ENCODE data around the gene GP1BB.
A peak's percentile ranks its signal among the peaks of the same experiment; 100 is the strongest.

The GP1BB gene

DNA sequence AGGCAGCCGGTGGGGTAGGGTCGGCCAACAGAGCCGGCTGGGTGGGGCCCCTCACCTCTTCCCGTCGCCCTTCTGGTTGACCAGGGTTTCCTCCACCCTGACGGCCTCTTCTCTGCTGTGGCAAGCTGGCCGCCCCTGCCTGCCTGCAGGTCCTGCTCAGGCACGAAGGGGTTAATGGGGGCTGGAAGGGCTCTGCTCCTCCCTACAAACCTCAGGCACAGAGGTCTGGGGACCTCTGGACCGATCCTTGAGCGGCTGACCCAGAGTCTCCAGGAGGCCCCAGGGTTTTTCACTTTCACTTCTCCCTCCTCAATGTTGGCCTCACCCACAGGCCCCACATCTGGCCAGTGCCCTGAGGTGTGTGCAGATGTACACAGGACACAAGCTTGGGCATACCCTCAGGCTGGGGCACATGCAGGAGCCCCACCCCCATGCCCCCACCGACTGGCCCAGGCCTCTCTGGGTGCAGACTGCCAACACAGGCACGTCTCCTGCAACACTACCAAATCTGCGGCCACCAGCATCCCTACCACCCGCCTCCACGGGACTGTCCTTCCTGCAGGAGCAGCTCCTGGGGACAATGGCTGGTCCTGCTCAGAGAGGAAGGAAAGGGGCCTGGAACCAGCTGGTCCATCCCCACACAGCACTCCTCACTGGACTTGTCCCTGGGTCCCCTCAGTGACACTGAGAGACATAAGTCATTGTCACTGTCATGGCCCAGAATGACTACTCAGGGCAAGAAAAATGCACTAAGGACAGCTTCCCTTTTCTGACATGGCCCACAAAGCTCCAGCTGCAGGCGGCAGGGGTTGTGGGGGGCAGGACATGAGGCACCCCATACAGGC, 34.0 kb downstream of the GP1BB start:
- DNase-seq: no peak

GRCh38 chr22:19757985-19758895, 34.9 kb downstream of the GP1BB start:
- DNase-seq: no peak

DNA sequence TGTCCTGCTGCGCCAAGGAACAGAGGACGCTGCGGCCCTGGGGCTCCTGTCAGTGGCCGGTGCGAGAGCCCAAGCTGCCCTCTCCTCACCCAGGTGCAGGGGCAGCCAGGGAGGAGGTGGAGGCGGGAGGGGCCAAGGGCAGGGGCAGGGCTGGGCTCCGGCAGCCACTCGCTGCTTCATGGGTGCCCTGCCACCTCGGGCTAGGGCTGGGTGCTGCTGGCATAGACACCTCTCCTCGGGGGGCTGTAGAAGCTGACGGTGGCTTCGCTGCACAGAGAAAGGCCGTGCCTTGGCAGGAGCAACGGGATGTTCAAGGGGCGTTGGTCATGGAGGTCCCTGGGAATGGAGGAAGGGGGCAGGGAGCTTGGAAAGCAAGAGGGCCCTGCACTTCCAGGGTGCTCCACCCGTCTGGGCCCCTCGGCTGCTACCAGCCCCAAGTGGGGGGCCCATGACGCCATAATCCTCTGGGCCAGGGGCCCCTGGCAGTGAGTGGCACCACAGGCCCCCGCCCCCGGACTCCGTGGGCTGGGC, 35.6 kb downstream of the GP1BB start:
- no peak for DNase-seq

DNA sequence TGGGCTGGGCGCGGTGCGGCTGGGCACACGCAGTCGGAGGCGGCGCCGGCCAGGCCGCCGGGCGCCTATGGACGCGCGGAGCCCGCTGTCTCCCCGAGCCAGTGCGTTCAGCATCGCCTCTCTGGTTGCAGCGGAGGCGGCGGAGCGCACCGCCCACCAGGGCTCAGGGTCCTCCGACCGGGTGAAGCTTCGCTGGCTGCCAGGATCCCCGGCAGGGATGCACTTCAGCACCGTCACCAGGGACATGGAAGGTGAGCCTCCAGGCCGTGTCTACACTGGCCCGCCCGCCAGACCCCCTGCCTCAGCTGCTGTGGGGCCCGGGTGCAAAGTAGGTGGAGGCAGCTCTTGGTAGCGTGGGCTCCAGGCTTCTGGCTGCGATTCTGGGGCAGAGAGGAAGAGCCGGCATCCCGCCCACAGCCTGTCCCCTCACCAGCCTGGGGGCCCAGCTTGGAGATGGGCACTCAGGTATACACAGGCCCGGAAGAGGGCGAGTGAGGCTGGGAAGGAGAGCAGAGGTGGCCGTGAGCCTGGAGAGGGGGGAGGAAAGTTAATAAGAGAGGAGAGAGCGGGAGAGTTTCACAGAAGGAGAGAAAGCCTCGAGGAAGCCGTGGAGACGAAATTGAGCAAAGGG, 36.2 kb downstream of the GP1BB start:
- no peak for DNase-seq

- DNase-seq: no peak
Observed at GRCh38 chr22:19760058-19760950, 37.0 kb downstream of the GP1BB start, which contains the start of gene TBX1. Gene TBX1 (plus strand): TSS chr22:19760778. CDS start chr22:19760844, 66 bp downstream.

DNA sequence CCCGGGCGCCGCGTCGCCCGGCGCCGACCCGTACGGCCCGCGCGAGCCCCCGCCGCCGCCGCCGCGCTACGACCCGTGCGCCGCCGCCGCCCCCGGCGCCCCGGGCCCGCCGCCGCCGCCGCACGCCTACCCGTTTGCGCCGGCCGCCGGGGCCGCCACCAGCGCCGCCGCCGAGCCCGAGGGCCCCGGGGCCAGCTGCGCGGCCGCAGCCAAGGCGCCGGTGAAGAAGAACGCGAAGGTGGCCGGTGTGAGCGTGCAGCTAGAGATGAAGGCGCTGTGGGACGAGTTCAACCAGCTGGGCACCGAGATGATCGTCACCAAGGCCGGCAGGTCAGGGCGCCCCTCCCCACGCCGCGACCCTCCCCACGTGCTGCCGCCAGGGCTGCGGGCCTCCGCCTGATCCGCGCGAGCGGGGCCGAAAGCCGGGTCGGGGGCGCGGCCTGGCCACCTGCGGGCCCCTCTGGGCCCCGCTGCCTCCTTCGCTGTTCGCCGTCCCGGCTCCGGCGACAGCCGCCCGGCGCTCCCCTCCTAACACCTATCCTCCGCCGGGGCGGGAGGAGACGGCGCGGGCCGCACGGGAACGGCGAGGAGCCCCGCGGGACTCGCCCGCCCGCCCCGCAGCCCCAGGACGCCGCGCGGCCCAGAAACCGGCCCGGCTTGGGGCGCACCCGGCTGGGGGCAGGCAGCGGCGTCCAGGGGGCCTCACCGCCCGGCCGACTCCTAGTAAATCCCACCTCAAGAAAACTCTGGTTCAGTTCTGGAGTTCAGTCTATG, 37.8 kb downstream of the GP1BB start:
- DNase-seq: no peak

GRCh38 chr22:19761725-19762567, 38.6 kb downstream of the GP1BB start:
- DNase-seq: no peak

GRCh38 chr22:19762568-19763457, 39.5 kb downstream of the GP1BB start:
- no peak for DNase-seq

DNA sequence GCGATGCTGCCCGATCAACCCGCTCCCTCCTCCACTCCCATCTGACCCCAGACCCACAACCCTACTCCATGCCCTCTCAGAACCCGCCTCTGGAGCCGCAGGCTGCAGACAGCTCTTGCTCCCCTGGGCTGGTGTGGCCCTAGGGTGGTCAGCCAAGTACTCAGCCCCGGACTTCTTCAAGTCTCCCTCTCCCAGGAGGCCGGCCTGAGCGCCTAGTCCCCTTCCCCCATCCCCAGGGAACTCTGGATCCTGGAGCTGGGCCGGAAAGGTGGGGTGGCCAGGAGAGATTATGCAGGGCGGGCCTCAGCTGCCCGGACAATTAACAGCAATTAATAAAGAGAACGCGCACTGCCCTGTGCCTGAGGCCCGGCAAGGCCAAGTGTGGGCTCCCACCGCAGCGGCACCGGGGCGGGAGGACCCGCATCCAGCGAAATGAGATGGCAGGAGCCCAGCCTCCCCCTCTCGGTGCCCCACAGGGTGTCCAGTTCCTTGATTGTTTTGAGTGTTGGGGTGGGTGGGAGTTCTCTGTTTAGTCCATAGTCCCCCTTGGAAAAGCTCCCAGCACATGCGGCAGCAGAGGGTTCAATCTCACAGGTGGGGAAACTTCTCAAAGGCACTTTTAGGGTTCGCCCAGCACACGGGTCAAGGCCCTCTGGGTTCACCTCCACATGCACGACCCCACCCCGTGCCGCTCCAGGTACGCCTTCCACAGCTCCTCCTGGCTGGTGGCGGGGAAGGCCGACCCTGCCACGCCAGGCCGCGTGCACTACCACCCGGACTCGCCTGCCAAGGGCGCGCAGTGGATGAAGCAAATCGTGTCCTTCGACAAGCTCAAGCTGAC, 40.3 kb downstream of the GP1BB start:
- DNase-seq: no peak

- no peak for DNase-seq
Observed at GRCh38 chr22:19764299-19764593, 40.9 kb downstream of the GP1BB start.

GRCh38 chr22:19764636-19765476, 41.5 kb downstream of the GP1BB start:
- no peak for DNase-seq

DNA sequence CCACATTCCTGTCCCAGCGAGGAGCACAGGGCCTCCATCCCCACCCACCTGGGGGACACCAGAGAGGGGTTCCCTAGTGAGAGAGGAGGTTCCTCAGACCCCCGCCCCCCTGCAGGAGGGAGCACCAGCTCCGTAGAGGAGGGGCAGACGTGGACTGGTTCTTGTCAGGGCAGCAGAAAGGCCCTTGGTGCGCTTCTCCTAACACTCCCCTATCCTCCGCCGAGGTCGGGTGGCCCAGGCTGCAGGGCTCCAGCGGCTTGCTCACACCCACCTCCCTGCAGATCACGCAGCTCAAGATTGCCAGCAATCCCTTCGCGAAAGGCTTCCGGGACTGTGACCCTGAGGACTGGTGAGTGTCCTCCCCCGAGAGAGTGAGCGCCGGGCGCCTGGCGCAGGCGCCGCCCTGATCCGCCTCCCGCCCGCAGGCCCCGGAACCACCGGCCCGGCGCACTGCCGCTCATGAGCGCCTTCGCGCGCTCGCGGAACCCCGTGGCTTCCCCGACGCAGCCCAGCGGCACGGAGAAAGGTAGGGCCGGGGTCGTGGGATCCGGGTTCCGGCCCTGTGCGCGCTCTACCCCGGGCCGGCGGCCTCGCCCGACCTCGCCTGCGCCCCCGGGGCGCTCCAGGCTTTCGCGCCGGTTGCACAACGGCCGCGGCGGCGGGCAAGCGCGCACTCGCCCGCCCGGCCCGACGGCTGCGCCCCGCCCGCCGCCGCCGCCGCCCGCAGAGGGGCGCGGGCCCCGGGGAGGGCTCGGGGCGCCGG, 42.3 kb downstream of the GP1BB start:
- no peak for DNase-seq

GRCh38 chr22:19766240-19766510, 42.8 kb downstream of the GP1BB start:
- DNase-seq: no peak

DNA sequence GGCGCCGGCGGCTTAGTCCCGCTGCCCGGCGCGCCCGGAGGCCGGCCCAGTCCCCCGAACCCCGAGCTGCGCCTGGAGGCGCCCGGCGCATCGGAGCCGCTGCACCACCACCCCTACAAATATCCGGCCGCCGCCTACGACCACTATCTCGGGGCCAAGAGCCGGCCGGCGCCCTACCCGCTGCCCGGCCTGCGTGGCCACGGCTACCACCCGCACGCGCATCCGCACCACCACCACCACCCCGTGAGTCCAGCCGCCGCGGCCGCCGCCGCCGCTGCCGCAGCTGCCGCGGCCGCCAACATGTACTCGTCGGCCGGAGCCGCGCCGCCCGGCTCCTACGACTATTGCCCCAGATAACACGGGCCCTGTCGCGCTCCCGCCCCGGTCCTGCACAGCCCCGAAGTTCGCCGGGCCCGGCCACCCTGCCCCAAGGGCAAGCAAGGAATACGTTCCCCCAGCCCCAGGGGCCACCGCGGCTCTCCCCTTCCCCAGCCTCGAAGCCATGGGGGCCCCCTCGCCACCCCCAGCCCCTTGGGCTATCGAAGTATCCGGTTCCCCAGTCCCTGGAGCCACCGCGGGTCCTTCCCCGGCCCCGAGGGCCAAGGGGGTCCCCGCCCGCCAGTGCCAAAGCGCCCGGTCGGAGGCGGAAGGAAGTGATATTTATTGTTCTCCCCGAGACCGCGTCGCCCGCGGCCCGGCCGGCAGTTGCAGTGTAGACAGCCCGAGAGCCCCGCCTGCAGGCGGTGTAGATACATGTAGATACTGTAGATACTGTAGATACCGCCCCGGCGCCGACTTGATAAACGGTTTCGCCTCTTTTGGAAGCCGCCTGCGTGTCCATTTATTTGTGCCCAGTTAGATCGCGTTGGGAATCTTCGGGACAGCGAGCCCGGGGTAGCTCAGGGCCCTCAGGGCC, 43.4 kb downstream of the GP1BB start:
- DNase-seq: peak; percentile 36

GRCh38 chr22:19767427-19768341, 44.3 kb downstream of the GP1BB start:
- no peak for DNase-seq
